Epidermal melanocyte (primary cell): ENCODE measurements around the gene ALOX15B.
"Not testable (repeated sequence)": the region's sequence is repeated elsewhere in the genome, so short reads cannot be mapped to it uniquely, and the experiment has no call there.

Source experiments
- DNase-seq: peaks from one replicate; pipeline ENCODE4 v3.0.0; 2011; ENCODE audit warnings: low spot score; ENCODE audit not compliant: insufficient read length

The ALOX15B gene

GRCh38 chr17:8012996-8013640 is 25.7 kb upstream of the ALOX15B start:
- DNase-seq = no peak

GRCh38 chr17:8013731-8014557 is 24.9 kb upstream of the ALOX15B start:
- DNase-seq = no peak

GRCh38 chr17:8014558-8014850 is 24.4 kb upstream of the ALOX15B start:
- no peak for DNase-seq

- no peak for DNase-seq
These were observed 23.5 kb upstream of the ALOX15B start for GRCh38 chr17:8015236-8015956.

GRCh38 chr17:8015957-8016631 is 22.8 kb upstream of the ALOX15B start:
- no peak for DNase-seq

GRCh38 chr17:8016632-8017424 is 22.0 kb upstream of the ALOX15B start:
- DNase-seq = no peak

GRCh38 chr17:8018436-8018835 is 20.4 kb upstream of the ALOX15B start:
- DNase-seq = no peak

GRCh38 chr17:8019166-8019565 is 19.7 kb upstream of the ALOX15B start:
- DNase-seq = no peak

- DNase-seq = no peak
These were observed 18.9 kb upstream of the ALOX15B start for GRCh38 chr17:8019665-8020650.

- DNase-seq = no peak
These were observed 17.9 kb upstream of the ALOX15B start for GRCh38 chr17:8020776-8021564.

- DNase-seq = no peak
These were observed 17.1 kb upstream of the ALOX15B start for GRCh38 chr17:8021565-8022359.

- DNase-seq = no peak
These were observed 16.4 kb upstream of the ALOX15B start for GRCh38 chr17:8022360-8023003.

- not testable (repeated sequence) for DNase-seq
These were observed 14.7 kb upstream of the ALOX15B start for GRCh38 chr17:8024161-8024560.

- DNase-seq = no peak
These were observed 13.5 kb upstream of the ALOX15B start for GRCh38 chr17:8025176-8025911.

- no peak for DNase-seq
These were observed 9.7 kb upstream of the ALOX15B start for GRCh38 chr17:8029121-8029520.

GRCh38 chr17:8031261-8031661 is 7.6 kb upstream of the ALOX15B start:
- DNase-seq = no peak

GRCh38 chr17:8031950-8032349 is 6.9 kb upstream of the ALOX15B start:
- DNase-seq = no peak
